K562 (cell line): ENCODE results near the gene POLD2. TPM values are rescaled to one million over a fixed set of nuclear protein-coding genes. Genes with fewer than 3 reads are reported as not detected.

Experiments used
- CCAR2 ChIP-seq: fragments of 200-400 bp; formaldehyde crosslinking; IDR thresholded peaks from 2 replicates; pipeline ENCODE4 v1.6.1; 2017; ENCODE audit warnings: mild to moderate bottlenecking, low read depth, low read length
- JUND ChIP-seq, 2 experiments: IDR thresholded peaks; 2 replicates in 1 of 2; 3 replicates in 1 of 2; pipeline ENCODE4 v1.6.1; 2011; ENCODE audit warnings: borderline replicate concordance in 2 of 2, low read depth in 2 of 2, low read length in 2 of 2, improper control_type of control experiment in 1 of 2, missing biosample characterization in 1 of 2, missing genetic modification characterization in 1 of 2, missing genetic modification reagents in 1 of 2
- MYC ChIP-seq, 2 experiments: fragments of 250-450 bp in 1 of 2; sonication (Bioruptor Pico) in 1 of 2; IDR thresholded peaks; 2 replicates each; pipeline versions ENCODE4 v1.5.1 to v1.6.1; 2012 to 2021; ENCODE audit warnings: low read depth in 2 of 2, borderline replicate concordance in 1 of 2, improper control_type of control experiment in 1 of 2, low read length in 1 of 2, mild to moderate bottlenecking in 1 of 2, moderate library complexity in 1 of 2
- NR2F6 ChIP-seq: fragments of 450-650 bp; formaldehyde crosslinking; IDR thresholded peaks from 2 replicates; pipeline ENCODE4 v1.4.0; 2020; ENCODE audit warnings: mild to moderate bottlenecking
- SMAD2 ChIP-seq: fragments of 150-350 bp; IDR thresholded peaks from 2 replicates; pipeline ENCODE4 v1.6.1; 2014; ENCODE audit warnings: low read depth, mild to moderate bottlenecking, low read length
- SP1 ChIP-seq: sonication (generic); formaldehyde crosslinking; IDR thresholded peaks from 2 replicates; pipeline ENCODE4 v1.8.1; 2022; ENCODE audit warnings: mild to moderate bottlenecking, missing genetic modification reagents
- TCF3 ChIP-seq: sonication (generic); formaldehyde crosslinking; IDR thresholded peaks from 2 replicates; pipeline ENCODE4 v1.4.0; 2020; ENCODE audit warnings: mild to moderate bottlenecking, missing genetic modification reagents
- TSHZ1 ChIP-seq: fragments of 250-450 bp; sonication (Bioruptor Pico); IDR thresholded peaks from 2 replicates; pipeline ENCODE4 v1.4.0; 2020; ENCODE audit warnings: mild to moderate bottlenecking, moderate library complexity
- USF2 ChIP-seq: sonication (generic); formaldehyde crosslinking; IDR thresholded peaks from 2 replicates; pipeline ENCODE4 v1.5.0; 2020; ENCODE audit warnings: missing genetic modification reagents
- ZBTB12 ChIP-seq: fragments of 250-450 bp; sonication (Bioruptor Pico); IDR thresholded peaks from 2 replicates; pipeline ENCODE4 v1.4.0; 2020
- ZBTB8A ChIP-seq: fragments of 450-650 bp; IDR thresholded peaks from 2 replicates; pipeline ENCODE4 v1.6.1; 2018; ENCODE audit warnings: mild to moderate bottlenecking, moderate library complexity; ENCODE audit not compliant: partially characterized antibody
- ZNF57 ChIP-seq: fragments of 450-650 bp; formaldehyde crosslinking; IDR thresholded peaks from 2 replicates; pipeline ENCODE4 v1.4.0; 2020; ENCODE audit warnings: mild to moderate bottlenecking, moderate library complexity
- polyA plus RNA-seq, 8 experiments: library from polyadenylated mRNA; depleted of rRNA in 4 of 8; stranded (reverse) in 5 of 8; unstranded in 3 of 8; fragments of >200 nt; fragmentation: Nextera tagmentation in 2 of 8; fragmentation: Illumina TruSeq in 1 of 8; extraction: Ambion mirVana in 2 of 8; extraction: Trizol in 1 of 8; gene quantifications; 2 replicates each; pipeline versions ENCODE4 v1.2.1 to v1.2.3, GENCODE V29; 2011 to 2014; ENCODE audit warnings: inconsistent platforms in 1 of 8, missing spikeins in 1 of 8
- total RNA-seq, 7 experiments: library from RNA; depleted of rRNA in 6 of 7; stranded (reverse); fragments of >200 nt in 6 of 7; fragmentation: Illumina TruSeq in 2 of 7; extraction: Trizol in 2 of 7; gene quantifications; 2 replicates each; pipeline versions ENCODE4 v1.2.1 to v1.2.3, GENCODE V29; 2011 to 2021; ENCODE audit warnings: low replicate concordance in 1 of 7
- TF ChIP-seq, protein P1 (sequence below): sonication (generic); formaldehyde crosslinking; IDR thresholded peaks from 2 replicates; pipeline ENCODE4 v1.8.0; 2023; ENCODE audit warnings: mild to moderate bottlenecking, missing genetic modification reagents
- TF ChIP-seq, protein P2 (sequence below): fragments of 450-650 bp; formaldehyde crosslinking; IDR thresholded peaks from 2 replicates; pipeline ENCODE4 v1.4.0; 2020; ENCODE audit warnings: mild to moderate bottlenecking, moderate library complexity

POLD2 gene
- total and polyA plus RNA-seq, 9 of the 15 experiments (the other 6 are each of a cell fraction or from before 2014, with no cell fraction given) = 29.7 to 259 (median 225) TPM

GRCh38 chr7:44147026-44147991 is 24.0 kb upstream of the POLD2 start (continued):
- TF ChIP-seq MYC (IDR thresholded peaks at IDR 0.05; ENCODE audit: low read depth, low read length) = no peak
- TF ChIP-seq MYC (CRISPR knock-in tag; IDR thresholded peaks at IDR 0.05; ENCODE audit: borderline replicate concordance, low read depth) = no peak
- TF ChIP-seq, protein P1, sequence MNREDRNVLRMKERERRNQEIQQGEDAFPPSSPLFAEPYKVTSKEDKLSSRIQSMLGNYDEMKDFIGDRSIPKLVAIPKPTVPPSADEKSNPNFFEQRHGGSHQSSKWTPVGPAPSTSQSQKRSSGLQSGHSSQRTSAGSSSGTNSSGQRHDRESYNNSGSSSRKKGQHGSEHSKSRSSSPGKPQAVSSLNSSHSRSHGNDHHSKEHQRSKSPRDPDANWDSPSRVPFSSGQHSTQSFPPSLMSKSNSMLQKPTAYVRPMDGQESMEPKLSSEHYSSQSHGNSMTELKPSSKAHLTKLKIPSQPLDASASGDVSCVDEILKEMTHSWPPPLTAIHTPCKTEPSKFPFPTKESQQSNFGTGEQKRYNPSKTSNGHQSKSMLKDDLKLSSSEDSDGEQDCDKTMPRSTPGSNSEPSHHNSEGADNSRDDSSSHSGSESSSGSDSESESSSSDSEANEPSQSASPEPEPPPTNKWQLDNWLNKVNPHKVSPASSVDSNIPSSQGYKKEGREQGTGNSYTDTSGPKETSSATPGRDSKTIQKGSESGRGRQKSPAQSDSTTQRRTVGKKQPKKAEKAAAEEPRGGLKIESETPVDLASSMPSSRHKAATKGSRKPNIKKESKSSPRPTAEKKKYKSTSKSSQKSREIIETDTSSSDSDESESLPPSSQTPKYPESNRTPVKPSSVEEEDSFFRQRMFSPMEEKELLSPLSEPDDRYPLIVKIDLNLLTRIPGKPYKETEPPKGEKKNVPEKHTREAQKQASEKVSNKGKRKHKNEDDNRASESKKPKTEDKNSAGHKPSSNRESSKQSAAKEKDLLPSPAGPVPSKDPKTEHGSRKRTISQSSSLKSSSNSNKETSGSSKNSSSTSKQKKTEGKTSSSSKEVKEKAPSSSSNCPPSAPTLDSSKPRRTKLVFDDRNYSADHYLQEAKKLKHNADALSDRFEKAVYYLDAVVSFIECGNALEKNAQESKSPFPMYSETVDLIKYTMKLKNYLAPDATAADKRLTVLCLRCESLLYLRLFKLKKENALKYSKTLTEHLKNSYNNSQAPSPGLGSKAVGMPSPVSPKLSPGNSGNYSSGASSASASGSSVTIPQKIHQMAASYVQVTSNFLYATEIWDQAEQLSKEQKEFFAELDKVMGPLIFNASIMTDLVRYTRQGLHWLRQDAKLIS (CRISPR knock-in tag) = no peak
- peak; percentile 40; the same call in 1 of the 2 replicates for TF ChIP-seq JUND (IDR thresholded peaks at IDR 0.05; ENCODE audit: borderline replicate concordance, low read depth, low read length)
- no peak; the same call in 2 of the 3 replicates for TF ChIP-seq JUND (tag; IDR thresholded peaks at IDR 0.05; ENCODE audit: borderline replicate concordance, low read depth, low read length)
- TF ChIP-seq TCF3 (CRISPR knock-in tag) = peak; percentile 86
- no peak for TF ChIP-seq ZBTB8A
- TF ChIP-seq SMAD2 = no peak
- TF ChIP-seq CCAR2 = no peak
- no peak for TF ChIP-seq TSHZ1
- TF ChIP-seq NR2F6 (CRISPR knock-in tag) = no peak
- TF ChIP-seq ZBTB12 (CRISPR knock-in tag) = no peak
- TF ChIP-seq SP1 = no peak; the same call in 1 of the 2 replicates
- no peak for TF ChIP-seq USF2 (CRISPR knock-in tag)
- TF ChIP-seq, protein P2, sequence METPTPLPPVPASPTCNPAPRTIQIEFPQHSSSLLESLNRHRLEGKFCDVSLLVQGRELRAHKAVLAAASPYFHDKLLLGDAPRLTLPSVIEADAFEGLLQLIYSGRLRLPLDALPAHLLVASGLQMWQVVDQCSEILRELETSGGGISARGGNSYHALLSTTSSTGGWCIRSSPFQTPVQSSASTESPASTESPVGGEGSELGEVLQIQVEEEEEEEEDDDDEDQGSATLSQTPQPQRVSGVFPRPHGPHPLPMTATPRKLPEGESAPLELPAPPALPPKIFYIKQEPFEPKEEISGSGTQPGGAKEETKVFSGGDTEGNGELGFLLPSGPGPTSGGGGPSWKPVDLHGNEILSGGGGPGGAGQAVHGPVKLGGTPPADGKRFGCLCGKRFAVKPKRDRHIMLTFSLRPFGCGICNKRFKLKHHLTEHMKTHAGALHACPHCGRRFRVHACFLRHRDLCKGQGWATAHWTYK = no peak
- no peak for TF ChIP-seq ZNF57 (CRISPR knock-in tag)
